AG04450 (cell line): Measurements from ENCODE around the gene DYNC2I2. TPM values are rescaled to one million over a fixed set of nuclear protein-coding genes. Genes with fewer than 3 reads are reported as not detected.

ENCODE experiments used
- CTCF ChIA-PET: fragments of 300-600, 350-600 bp; formaldehyde crosslinking; extraction: SDS; loops from one replicate; lab custom pipeline; 2022; ENCODE audit warnings: antibody characterized with exemption, inconsistent platforms; lab: Charles Lee
- POLR2A ChIA-PET: fragments of 350-600 bp; formaldehyde crosslinking; extraction: SDS; loops from one replicate; lab custom pipeline; 2021; ENCODE audit warnings: antibody characterized with exemption, inconsistent platforms; lab: Yijun Ruan, JAX
- DNase-seq: peaks from one replicate; pipeline ENCODE4 v3.0.0-alpha.2; 2011; ENCODE audit warnings: low read depth, low spot score
- H3K27ac ChIP-seq: one replicate; pipeline ENCODE4 v1.5.1; 2012; ENCODE audit warnings: low read depth, low read length, control low read depth
- H3K27me3 ChIP-seq: one replicate; pipeline ENCODE4 v1.6.0; 2012; ENCODE audit warnings: low read length; ENCODE audit not compliant: control insufficient read depth, insufficient read depth
- H3K4me3 ChIP-seq: 2 replicates; pipeline ENCODE4 v1.5.1; 2011; ENCODE audit warnings: mild to moderate bottlenecking, low read depth, low read length, control low read depth
- H3K9me3 ChIP-seq: 2 replicates; pipeline ENCODE4 v1.5.1; 2012; ENCODE audit warnings: low read length; ENCODE audit not compliant: control insufficient read depth, insufficient read depth
- polyA plus RNA-seq: library from polyadenylated mRNA; depleted of rRNA; stranded (reverse); fragments of >200 nt; gene quantifications from 2 replicates; pipeline ENCODE4 v1.2.3, GENCODE V29; 2011
- TF ChIP-seq, protein P1 (sequence below): IDR thresholded peaks from 2 replicates; pipeline ENCODE4 v1.5.1; 2011; ENCODE audit warnings: low read depth, low read length, control low read depth, inconsistent platforms

Gene DYNC2I2
- polyA plus RNA-seq, 1 experiment = 10.9 TPM

DNA sequence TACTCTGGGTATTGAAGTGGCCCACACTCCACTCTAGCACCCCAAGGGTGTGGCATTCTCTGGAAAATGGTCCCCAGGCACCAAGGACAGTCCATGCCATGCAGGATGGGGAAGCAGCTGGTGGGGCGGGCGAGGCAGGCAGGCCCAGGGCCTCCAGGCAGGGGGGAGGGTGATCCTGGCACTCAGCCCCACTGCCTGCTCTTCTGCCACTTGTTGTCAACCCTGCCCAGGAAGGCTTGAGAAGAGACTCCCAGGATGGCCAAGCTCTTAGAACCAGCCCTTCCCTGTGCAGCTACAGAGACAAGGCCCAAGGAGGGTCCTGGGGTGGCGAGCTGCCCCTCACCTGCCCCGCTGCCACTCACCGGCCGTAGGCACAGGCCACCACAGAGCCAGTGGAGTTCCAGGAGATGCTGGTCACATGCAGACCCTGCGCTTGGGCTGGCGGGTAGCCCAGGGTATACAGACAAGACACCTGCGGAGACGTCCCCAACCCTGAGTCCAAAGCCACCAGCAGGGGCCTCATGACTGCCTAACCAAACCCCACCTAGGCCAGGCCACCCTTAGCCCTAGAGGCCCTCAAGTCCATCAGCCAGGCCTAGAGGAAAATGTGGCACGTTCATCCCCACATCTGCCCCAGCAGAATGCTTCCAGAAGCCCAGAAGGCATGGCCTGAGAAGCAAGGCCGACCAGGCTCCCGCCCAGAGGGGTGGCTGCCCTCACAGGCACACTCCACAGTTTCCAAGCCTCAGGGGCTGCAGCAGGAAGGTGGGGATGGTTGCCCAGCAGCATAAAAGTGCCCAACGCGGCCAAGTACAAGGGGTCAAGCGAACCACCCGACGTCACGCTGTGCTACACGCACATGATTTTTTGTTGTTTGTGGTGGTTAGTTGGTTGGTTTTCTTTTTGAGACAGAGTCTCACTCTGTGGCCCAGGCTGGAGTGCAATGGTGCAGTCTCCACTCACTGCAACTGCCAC, 19.8 kb downstream of the DYNC2I2 start:
- Histone ChIP-seq H3K27me3 (no peaks in the 10 kb centered on the region), H3K9me3 (no peaks in the 10 kb centered on the region; the same call in 1 of the 2 replicates), H3K27ac (peak overlapping the region; percentile 89), H3K4me3 (no peak overlapping the region)
- TF ChIP-seq, protein P1, sequence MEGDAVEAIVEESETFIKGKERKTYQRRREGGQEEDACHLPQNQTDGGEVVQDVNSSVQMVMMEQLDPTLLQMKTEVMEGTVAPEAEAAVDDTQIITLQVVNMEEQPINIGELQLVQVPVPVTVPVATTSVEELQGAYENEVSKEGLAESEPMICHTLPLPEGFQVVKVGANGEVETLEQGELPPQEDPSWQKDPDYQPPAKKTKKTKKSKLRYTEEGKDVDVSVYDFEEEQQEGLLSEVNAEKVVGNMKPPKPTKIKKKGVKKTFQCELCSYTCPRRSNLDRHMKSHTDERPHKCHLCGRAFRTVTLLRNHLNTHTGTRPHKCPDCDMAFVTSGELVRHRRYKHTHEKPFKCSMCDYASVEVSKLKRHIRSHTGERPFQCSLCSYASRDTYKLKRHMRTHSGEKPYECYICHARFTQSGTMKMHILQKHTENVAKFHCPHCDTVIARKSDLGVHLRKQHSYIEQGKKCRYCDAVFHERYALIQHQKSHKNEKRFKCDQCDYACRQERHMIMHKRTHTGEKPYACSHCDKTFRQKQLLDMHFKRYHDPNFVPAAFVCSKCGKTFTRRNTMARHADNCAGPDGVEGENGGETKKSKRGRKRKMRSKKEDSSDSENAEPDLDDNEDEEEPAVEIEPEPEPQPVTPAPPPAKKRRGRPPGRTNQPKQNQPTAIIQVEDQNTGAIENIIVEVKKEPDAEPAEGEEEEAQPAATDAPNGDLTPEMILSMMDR = no peak
- no peak for DNase-seq
- ChIA-PET CTCF (interaction anchor here (0.7 to 1.2 kb wide), 3 partner anchors 9 to 222 kb away, joined by 3 to 5 read pairs (median 4); no protein-coding TSS in a partner anchor), POLR2A (interaction anchor here (1.2 kb wide), 1 partner anchor 42 kb away, joined by 3 read pairs; no protein-coding TSS in a partner anchor)

DNA sequence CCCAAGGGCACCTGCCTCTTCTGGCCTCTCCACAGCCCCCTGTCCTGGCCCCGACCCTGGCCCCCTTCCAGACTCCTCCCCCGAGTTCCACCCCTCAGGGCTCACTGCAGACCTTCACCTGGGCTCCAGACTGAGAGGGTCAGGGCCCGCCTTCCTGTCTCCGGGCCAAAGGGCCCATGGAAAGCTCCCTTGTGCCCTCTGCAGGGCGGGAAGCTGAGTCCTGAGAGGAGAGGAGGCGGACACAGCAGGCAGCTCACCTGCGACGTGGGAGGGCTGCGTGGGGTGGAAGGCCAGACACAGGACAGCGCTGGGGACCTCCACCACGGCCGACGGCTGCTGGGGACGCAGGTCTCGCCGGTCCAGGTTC, 20.6 kb downstream of the DYNC2I2 start:
- TF ChIP-seq, protein P1 = peak; percentile 37
- H3K27me3 ChIP-seq = no peaks in the 10 kb centered on the region
- ChIA-PET CTCF (interaction anchor here (0.6 to 1.2 kb wide), 10 partner anchors 12 to 295 kb away, joined by 3 to 5 read pairs (median 4); no protein-coding TSS in a partner anchor), POLR2A (interaction anchor here (0.9 to 1.2 kb wide), 4 partner anchors 41 to 84 kb away, joined by 3 to 5 read pairs (median 4); partner anchors contain the start of gene SPTAN1)
- H3K27ac ChIP-seq = peak overlapping the region; percentile 89
- H3K9me3 ChIP-seq = no peaks in the 10 kb centered on the region; the same call in 1 of the 2 replicates
- no peak for DNase-seq
- H3K4me3 ChIP-seq = no peak overlapping the region

DNA sequence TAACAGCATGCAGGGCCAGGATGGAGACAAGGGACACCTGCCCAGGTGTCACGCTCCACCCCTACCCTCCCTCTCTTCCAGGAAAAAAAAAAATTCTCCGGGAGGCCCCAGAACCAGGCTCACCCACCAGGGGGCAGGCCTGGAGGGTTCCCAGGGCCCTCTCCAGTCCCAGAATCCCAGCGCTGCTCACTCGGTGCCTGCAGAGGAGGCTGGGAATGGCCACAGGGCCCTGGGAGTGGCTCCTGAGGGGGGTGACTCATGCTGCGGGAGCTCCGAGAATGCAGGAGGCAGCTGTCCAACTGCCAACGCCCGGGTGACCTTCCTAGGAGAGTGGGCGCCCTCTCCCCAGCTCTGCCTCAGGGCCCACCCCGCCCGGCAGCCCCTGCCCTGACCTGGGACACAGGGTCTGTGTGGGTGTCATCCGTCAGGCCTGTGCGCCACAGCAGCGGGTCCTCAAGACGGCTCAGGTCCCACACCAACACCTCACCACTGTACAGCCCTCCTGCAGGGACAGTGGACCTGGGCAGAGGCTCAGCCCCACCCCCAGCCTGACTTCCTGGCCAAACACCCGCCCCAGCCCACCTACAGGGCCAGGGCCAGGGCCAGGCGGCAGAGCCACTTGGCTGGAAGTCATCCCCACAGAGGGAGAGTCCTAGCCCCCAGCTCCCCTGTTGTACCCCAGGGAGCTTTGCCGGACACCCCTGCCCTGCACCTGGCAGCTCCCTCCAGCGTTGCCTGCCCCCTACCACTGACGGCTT, 21.2 kb downstream of the DYNC2I2 start:
- Histone ChIP-seq H3K27me3 (no peaks in the 10 kb centered on the region), H3K9me3 (no peaks in the 10 kb centered on the region; the same call in 1 of the 2 replicates), H3K4me3 (no peak overlapping the region), H3K27ac (peak overlapping the region; percentile 89)
- DNase-seq = peak; percentile 89
- TF ChIP-seq, protein P1 = peak; percentile 88
- ChIA-PET POLR2A (interaction anchor here (0.7 to 1.2 kb wide), 5 partner anchors 40 to 121 kb away, joined by 3 to 5 read pairs (median 3); partner anchors contain the start of gene SPTAN1), CTCF (interaction anchor here (0.6 to 1.2 kb wide), 11 partner anchors 11 to 295 kb away, joined by 3 to 5 read pairs (median 4); no protein-coding TSS in a partner anchor)

DNA sequence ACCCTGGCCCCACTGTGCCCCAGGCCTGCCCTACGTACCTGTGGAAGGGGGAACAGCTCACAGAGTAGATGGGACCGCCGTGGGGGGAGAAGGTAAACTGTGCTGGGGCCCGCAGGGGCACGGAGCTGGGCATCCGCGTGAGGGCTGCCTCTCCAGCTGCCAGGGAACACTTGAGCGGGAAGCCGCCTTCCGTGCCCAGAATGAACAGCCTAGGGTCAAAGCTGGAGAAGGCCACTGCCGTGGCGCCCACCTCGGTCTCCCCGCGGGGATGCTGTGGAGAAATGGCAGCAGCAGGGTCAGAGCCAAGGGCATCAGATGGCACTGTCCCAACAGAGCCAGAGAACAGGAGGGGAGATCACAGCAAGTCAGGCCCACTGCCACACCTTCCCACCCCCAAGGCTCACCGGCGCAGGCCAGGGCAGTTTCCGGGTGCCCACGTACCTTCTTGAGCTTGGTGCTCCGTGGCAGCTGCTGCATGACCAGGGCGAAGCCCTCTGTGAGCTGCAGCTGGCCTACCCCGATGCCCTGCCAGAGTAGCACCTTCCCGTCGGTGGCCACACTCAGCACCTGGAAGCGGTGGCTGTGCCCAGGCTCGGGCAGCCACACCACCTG, 21.9 kb downstream of the DYNC2I2 start:
- POLR2A ChIA-PET = interaction anchor here (0.9 to 1.1 kb wide), 3 partner anchors 49 to 83 kb away, joined by 3 to 5 read pairs (median 4); partner anchors contain the start of gene SPTAN1
- no peaks in the 10 kb centered on the region; the same call in 1 of the 2 replicates for H3K9me3 ChIP-seq
- H3K27me3 ChIP-seq = no peaks in the 10 kb centered on the region
- DNase-seq = no peak
- CTCF ChIA-PET = interaction anchor here (0.6 to 1.2 kb wide), 7 partner anchors 10 to 98 kb away, joined by 3 to 5 read pairs (median 4); no protein-coding TSS in a partner anchor
- peak overlapping the region; percentile 73 for H3K27ac ChIP-seq
- TF ChIP-seq, protein P1 = no peak
- H3K4me3 ChIP-seq = no peak overlapping the region
